ENCODE results near the gene SERPING1.

- TF ChIP-seq CTCF (IDR thresholded peaks at IDR 0.05) (peak; percentile 40), POLR2AphosphoS5 (IDR thresholded peaks at IDR 0.05; ENCODE audit: low read depth, low read length) (no peak)
- TF ChIP-seq, protein P1, sequence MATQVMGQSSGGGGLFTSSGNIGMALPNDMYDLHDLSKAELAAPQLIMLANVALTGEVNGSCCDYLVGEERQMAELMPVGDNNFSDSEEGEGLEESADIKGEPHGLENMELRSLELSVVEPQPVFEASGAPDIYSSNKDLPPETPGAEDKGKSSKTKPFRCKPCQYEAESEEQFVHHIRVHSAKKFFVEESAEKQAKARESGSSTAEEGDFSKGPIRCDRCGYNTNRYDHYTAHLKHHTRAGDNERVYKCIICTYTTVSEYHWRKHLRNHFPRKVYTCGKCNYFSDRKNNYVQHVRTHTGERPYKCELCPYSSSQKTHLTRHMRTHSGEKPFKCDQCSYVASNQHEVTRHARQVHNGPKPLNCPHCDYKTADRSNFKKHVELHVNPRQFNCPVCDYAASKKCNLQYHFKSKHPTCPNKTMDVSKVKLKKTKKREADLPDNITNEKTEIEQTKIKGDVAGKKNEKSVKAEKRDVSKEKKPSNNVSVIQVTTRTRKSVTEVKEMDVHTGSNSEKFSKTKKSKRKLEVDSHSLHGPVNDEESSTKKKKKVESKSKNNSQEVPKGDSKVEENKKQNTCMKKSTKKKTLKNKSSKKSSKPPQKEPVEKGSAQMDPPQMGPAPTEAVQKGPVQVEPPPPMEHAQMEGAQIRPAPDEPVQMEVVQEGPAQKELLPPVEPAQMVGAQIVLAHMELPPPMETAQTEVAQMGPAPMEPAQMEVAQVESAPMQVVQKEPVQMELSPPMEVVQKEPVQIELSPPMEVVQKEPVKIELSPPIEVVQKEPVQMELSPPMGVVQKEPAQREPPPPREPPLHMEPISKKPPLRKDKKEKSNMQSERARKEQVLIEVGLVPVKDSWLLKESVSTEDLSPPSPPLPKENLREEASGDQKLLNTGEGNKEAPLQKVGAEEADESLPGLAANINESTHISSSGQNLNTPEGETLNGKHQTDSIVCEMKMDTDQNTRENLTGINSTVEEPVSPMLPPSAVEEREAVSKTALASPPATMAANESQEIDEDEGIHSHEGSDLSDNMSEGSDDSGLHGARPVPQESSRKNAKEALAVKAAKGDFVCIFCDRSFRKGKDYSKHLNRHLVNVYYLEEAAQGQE (IDR thresholded peaks at IDR 0.05; ENCODE audit: insufficient read depth in 1 of 2, low read depth in 2 of 2, low read length in 1 of 2): no peak
These were observed 41.4 kb downstream of the SERPING1 start for GRCh38 chr11:57638811-57639320.
